EH (cell line): Measurements from ENCODE around the gene ATG7.
"Not testable (repeated sequence)": the region's sequence is repeated elsewhere in the genome, so short reads cannot be mapped to it uniquely, and the experiment has no call there.

Experiments
- DNase-seq: peaks from one replicate; pipeline ENCODE4 v3.0.0-alpha.2; 2015; ENCODE audit warnings: low read depth

The ATG7 gene

GRCh38 chr3:11431319-11431718, 159.1 kb downstream of the ATG7 start:
- DNase-seq: no peak

- DNase-seq: peak; percentile 85
Measured at GRCh38 chr3:11434017-11434526, 161.9 kb downstream of the ATG7 start.

- no peak for DNase-seq
Measured at GRCh38 chr3:11434563-11435096, 162.4 kb downstream of the ATG7 start.

GRCh38 chr3:11435440-11436165, 163.4 kb downstream of the ATG7 start:
- DNase-seq: no peak

- DNase-seq: no peak
Measured at GRCh38 chr3:11436775-11437174, 164.6 kb downstream of the ATG7 start.

- DNase-seq: no peak
Measured at GRCh38 chr3:11437506-11437905, 165.3 kb downstream of the ATG7 start.

- no peak for DNase-seq
Measured at GRCh38 chr3:11438646-11439045, 166.4 kb downstream of the ATG7 start.

- not testable (repeated sequence) for DNase-seq
Measured at GRCh38 chr3:11441346-11441745, 169.1 kb downstream of the ATG7 start.

- DNase-seq: no peak
Measured at GRCh38 chr3:11444404-11444803, 172.2 kb downstream of the ATG7 start.

- DNase-seq: not testable (repeated sequence)
Measured at GRCh38 chr3:11445193-11445592, 173.0 kb downstream of the ATG7 start.

- peak; percentile 45 for DNase-seq
Measured at GRCh38 chr3:11445883-11446282, 173.7 kb downstream of the ATG7 start.

- DNase-seq: no peak
Measured at GRCh38 chr3:11447584-11448200, 175.5 kb downstream of the ATG7 start.

GRCh38 chr3:11450015-11450414, 177.8 kb downstream of the ATG7 start:
- no peak for DNase-seq

- DNase-seq: no peak
Measured at GRCh38 chr3:11452312-11452711, 180.1 kb downstream of the ATG7 start.

- peak; percentile 84 for DNase-seq
Measured at GRCh38 chr3:11452885-11453847, 181.0 kb downstream of the ATG7 start.

GRCh38 chr3:11455956-11456355, 183.8 kb downstream of the ATG7 start:
- peak; percentile 90 for DNase-seq

GRCh38 chr3:11457135-11457534, 184.9 kb downstream of the ATG7 start:
- DNase-seq: no peak

GRCh38 chr3:11459186-11459824, 187.1 kb downstream of the ATG7 start:
- DNase-seq: peak; percentile 71

GRCh38 chr3:11461226-11461625, 189.0 kb downstream of the ATG7 start:
- no peak for DNase-seq

- DNase-seq: not testable (repeated sequence)
Measured at GRCh38 chr3:11462673-11463072, 190.5 kb downstream of the ATG7 start.

GRCh38 chr3:11463591-11463990, 191.4 kb downstream of the ATG7 start:
- no peak for DNase-seq

GRCh38 chr3:11464356-11464755, 192.2 kb downstream of the ATG7 start:
- DNase-seq: no peak
